ENCODE results near the gene RBL1.
"Not testable (repeated sequence)": the region's sequence is repeated elsewhere in the genome, so short reads cannot be mapped to it uniquely, and the experiment has no call there.

Gene RBL1

DNA sequence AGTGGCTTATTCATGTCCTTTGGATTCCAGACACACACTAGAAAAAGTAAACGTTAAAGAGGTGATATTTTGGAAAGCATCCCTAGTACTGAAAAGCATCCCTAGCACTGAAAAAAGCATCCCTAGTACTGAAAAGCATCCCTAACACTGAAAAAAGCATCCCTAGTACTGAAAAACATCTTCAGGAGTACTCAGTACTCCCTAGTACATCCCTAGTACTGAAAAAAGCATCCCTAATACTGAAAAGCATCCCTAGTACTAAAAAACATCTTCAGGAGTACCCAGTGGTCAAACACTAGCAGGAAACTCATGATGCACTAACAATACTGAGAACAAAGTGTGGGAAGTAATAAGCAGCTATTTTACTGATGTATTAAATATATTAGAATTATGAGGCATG lies 98.7 kb downstream of the RBL1 start:
- DNase-seq (ENCODE audit: low spot score) = no peak

DNA sequence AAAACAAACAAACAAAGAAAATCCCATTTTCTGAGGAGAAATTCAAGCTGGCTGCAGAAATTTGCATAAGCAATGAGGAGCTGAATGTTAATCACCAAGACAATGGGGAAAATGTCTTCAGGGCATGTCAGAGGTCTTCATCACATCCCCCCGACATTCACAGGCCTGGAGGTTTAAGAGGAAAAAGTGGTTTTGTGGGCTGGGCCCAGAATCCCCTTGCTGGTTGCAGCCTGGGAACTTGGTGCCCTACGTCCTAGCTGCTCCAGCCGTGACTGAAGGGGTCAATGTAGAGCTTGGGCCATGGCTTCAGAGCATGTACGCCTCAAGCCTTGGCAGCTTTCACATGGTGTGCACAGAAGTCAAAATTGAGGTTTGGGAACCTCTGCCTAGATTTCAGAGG lies 101.6 kb downstream of the RBL1 start:
- not testable (repeated sequence) for DNase-seq (ENCODE audit: low spot score)

DNA sequence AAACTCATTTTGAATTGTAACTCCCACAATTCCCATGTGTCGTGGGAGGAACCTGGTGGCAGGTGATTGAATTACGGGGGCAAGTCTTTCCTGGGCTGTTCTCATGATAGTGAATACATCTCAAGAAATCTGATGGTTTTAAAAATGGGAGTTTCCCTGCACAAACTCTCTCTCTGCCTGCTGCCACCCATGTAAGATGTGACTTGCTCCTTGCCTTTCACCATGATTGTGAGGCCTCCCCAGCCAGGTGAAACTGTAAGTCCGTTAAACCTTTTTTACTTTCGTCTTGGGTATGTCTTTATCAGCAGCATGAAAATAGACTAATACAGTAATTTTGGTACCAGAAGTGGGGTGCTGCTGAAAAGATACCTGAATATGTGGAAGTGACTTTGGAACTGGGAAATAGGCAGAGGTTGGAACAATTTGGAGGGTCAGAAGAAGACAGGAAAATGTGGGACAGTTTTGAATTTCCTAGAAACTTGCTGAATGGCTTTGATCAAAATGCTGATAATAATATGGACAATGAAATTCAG lies 102.9 kb downstream of the RBL1 start:
- DNase-seq (ENCODE audit: low spot score) = no peak

DNA sequence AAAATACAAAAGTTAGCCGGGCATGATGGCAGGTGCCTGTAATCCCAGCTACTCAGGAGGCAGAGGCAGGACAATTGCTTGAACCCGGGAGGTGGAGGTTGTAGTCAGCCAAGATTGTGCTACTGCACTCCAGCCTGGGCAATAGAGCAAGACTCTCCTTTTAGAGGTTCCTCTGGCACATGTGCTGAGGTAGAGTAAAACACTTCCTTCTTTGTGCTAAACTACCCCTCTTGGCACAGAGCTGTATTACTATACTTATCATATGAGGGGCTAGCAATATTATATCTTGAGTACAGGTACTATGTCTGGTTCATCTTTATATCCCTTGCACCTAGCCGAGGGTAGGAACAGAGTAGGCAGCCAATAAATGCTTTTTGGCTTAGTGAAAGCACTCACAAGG lies 104.1 kb downstream of the RBL1 start:
- no peak for DNase-seq (ENCODE audit: low spot score)

DNA sequence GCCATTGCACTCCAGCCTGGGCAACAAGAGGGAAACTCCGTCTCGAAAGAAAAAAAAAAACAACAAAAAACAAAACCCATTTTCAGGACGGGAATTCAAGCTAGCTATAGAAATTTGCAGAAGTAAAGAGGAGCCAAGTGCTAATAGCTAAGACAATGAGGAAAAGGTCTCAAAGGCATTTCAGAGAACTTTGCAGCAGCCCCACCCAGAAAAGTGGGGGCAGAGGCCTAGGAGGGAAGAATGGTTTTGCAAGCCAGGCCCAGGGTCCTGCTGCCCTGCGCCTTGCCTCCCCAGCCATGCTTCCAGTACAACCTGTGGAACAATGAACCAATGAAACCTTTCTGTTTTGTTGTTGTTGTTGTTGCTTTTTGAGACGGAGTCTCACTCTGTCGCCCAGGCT lies 106.0 kb downstream of the RBL1 start:
- DNase-seq (ENCODE audit: low spot score) = no peak

DNA sequence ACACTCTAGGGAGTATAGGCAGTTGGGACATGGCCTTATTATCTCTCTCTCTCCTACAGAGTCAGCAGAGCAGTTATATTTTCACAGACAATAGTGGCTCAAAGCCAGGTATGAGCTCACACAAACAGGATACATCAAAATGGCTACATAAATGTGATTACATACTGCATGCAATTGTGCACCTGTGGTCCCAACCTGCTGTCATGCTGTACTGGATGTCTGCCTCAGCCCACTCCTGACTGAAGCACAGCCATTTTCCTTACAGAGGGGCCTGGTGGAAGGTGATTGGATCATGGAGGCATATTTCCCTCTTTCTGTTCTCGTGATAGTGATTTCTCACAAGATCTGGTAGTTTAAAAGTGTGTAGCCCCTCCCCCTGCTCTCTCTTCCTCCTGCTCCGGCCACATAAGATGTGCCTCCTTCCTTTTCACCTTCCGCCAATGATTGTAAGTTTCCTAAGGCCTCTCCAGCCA lies 107.3 kb downstream of the RBL1 start:
- DNase-seq (ENCODE audit: low spot score) = no peak

DNA sequence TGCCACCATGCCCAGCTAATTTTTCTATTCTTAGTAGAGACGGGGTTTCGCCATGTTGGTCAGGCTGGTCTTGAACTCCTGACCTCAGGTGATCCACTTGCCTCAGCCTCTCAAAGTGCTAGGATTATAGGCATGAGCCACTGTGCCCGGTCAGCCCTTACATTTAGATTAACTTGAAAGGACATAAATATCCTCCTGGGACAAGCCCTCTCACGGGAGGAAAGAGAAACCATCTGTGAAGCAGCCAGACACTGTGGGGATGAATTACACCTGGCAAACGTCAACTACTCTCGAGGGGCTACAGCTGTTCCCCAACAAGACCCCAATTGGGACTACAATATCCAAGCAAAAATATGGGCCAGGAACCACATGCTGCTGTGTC lies 111.5 kb downstream of the RBL1 start:
- DNase-seq (ENCODE audit: low spot score) = no peak

DNA sequence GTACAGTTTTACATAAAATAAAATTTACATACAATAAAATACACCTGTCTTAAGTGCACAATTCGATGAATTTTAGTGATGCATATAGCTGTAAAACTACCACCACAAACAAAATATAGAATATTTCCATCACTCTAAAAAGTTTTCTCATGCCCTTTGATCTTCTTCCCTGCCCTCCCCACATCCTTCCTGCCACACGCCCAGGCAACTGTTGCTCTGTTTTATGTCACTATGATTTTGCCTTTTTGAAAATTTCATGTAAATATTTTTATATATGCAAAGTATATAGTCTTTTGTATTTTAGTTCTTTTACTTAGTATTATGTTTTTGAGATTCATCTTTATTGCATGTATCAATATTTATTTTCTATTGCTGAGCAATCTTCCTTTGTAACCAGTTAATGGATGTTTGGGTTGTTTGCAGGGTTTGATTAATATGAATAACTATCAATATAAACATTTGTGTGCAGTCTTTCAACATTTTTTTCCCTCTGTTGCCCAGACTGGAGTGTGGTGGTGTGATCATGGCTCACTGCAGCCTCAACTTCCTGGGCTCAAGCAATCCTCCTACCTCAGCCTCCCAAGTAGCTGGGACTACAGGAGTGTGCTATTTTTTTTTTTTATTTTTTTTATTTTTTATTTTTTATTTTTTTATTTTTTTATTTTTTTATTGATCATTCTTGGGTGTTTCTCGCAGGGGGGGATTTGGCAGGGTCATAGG lies 120.5 kb downstream of the RBL1 start:
- no peak for DNase-seq (ENCODE audit: low spot score)

DNA sequence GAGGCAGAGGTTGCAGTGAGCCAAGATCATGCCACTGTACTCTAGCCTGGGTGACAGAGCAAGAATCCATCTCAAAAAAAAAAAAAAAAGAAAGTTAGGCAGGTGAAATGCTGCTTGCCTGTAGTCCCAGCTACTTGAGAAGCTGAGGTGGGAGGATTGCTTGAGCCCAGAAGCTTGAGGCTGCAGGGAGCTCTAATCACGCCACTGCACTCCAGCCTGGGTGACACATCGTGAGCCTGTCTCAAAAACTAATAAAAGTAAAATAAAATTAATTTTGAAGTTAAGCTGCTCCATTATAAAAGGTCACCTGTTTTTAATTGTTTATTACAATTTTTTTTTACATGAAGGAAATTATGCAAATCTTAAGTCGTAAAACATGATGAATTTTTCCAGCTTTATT lies 121.1 kb downstream of the RBL1 start:
- DNase-seq (ENCODE audit: low spot score) = no peak

DNA sequence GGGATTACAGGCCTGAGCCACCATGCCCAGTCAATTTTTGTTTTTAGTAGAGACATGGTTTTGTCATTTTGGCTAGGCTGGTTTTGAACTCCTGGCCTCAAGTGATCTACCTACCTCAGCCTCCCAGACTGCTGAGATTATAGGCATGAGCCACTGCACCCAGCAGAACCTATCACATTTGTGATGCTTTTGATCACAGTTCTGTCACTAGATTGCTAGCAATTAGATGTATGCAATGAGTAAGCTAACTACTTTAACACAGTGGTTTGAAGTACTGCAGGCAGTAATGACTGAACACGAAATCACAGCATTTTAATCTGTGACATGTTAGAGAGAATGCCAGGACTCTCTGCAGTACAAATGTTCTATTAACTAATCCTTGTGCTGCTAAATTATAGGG lies 124.7 kb downstream of the RBL1 start:
- no peak for DNase-seq (ENCODE audit: low spot score)

DNA sequence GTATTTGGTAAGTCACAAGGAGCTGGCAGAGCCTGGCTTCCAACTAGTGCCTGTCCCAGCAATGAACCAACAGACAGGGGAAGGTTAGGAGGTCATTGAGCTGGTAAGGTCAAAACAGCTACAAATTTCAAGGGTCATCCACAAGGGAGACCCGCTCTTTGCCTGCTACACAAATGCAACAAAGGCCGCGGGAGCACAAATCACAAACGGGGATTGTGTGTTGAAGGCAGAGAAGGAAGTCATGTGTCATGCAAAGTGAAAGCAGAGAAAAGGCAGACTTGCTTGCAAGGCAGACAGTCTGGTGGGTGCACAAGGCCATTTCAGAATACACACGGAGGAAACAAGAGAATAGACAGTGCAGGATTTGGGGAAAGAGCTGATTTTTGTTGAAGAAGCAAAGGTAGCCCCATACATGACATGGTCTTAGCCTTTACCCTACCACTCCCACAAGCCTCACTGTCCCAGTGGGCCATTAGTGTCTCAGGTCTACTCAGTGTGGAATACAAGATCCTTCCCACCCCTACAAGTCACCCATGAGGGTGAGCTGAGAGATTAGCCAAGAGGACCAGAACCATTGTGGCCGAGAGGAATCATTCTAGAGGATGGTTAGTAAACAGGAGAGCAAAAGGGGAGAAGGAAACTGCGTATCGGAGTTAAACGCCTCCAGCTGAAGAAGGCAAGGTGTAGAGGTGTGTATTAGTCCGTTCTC lies 126.2 kb downstream of the RBL1 start:
- peak; percentile 25 for DNase-seq (ENCODE audit: low spot score)

DNA sequence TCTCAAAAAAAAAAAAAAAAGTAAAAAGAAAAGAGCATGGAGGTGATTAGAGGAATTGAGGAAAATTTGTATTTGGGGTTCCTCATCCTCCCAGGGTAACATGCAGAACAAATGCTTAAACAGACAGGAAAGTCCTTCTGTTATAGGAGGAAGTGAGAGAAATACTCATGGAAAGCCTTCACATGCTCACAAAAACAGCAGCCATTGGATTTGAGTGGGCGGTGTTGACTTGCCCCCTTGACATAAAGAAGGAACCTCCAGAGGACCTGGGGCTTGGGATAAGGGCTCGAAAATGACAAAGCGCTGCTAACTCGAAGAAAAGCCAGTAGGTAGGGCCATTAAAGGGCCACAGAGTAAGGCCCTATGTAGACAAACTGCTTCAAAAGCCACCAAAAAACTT lies 126.7 kb downstream of the RBL1 start:
- peak; percentile 55 for DNase-seq (ENCODE audit: low spot score)

DNA sequence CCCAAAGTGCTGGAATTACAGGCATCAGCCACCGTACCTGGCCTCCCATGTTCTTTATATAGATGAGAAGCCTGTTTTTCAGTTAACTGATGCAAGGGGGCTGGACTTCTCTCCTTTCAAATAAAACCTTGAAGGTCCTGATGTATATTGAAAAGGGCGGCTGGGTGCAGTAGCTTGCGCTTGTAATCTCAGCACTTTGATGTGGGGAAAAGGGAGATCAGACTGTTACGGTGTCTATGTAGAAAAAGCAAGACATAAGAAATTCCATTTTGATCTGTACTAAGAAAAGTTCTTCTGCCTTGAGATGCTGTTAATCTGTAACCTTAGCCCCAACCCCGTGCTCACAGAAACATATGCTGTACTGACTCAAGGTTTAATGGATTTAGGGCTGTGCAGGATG lies 128.2 kb downstream of the RBL1 start:
- DNase-seq (ENCODE audit: low spot score) = no peak

DNA sequence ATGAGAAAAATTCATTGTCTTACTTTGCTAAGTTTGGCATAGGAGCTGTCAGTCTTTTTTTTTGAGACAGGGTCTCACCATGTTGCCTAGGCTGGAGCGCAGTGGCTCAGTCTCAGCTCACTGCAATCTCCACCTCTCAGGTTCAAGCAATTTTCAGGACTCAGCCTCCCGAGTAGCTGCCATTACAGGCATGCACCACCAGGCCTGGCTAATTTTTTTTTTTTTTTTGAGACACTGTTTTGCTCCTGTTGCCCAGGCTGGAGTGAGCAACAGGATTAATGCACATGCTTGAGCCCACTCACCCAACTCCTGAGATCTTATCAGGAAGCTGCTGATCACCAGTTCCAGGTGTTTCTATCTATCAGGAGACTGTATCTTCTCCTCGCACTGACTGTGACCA lies 128.8 kb downstream of the RBL1 start:
- DNase-seq (ENCODE audit: low spot score) = not testable (repeated sequence)

DNA sequence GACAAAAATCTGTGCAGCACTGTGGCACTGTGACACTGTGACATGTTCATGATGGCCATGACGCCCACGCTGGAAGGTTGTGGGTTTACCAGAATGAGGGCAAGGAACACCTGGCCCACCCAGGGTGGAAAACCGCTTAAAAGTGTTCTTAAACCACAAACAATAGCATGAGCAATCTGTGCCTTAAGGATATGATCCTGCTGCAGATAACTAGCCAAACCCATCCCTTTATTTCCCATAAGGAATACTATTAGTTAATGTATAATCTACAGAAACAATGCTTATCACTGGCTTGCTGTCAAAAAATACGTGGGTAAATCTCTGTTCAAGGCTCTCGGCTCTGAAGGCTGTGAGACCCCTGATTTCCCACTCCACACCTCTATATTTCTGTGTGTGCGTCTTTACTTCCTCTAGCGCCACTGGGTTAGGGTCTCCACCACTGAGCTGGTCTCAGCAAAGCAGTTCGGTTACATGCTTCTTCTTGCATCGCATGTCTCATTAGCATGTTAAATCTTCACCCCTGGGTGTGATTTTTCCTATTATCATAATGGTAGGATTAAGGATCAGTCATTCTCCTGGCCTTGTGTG lies 133.3 kb downstream of the RBL1 start:
- DNase-seq (ENCODE audit: low spot score) = not testable (repeated sequence)

DNA sequence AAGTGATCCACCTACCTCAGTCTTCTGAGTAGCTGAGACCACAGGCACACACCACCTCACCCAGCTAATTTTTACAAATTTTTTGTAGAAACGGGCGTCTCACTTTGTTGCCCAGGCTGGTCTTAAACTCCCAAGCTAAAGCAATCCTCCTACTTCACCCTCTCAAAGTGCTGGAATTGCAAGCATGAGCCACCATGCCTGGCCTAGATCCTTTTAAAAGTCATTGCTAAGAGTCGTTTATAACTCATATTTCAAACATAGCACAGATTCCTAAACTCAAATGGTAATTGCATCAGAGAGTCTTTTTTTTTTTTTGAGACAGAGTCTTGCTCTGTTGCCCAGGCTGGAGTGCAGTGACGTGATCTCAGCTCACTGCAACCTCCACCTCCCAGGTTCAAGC lies 136.6 kb downstream of the RBL1 start:
- no peak for DNase-seq (ENCODE audit: low spot score)

DNA sequence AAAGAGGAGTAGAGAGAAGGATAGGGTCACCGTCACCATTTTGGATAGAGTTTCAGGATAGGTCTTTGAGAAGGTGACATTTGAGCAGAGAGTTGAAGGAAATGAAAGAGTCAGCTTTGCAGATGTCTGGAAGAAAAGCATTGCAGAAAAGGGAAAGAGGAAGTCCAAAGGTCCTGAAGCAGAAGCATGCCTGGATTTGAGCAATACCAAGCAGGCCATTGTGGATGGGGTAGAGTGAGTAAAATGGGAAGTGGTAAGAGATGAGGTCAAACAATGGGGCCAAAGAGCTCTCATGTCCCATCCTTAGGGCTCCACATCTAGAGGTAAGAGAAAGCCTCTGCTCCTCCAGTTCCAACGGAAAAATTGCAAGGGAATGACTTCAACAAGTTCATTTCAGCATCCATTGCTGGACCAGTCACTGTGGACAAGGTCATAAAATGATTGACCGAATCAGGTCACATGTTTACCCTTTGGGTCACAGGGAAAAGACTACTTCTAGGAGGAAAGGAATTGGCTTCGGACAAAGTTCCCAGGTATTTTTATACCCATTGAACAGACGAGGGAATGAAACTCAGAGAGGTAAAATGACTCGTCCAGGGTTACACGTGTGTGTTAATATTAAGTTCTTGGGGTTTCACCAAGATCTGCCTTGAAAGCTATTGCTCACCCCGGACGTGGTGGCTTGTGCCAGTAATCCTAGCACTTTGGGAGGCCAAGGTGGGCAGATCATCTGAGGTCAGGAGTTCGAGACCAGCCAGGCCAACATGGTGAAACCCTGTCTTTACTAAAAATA lies 137.7 kb downstream of the RBL1 start:
- peak; percentile 80 for DNase-seq (ENCODE audit: low spot score)

DNA sequence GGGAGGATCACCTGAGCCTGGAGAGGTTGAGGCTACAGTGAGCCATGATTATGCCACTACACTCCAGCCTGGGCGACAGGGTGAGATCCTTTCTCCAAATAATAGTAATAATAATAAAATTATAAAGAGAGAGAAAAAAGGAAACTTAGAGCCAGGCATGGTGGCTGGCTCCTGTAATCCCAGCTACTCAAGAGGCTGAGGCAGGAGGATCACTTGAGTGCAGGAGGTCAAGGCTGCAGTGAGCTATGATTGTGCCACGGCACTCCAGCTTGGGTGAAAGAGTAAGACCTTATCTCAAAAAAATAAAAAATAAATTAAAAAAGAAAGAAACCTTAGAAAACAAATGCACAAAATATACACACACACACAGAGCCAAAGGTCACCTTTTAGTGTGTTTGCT lies 139.1 kb downstream of the RBL1 start:
- DNase-seq (ENCODE audit: low spot score) = no peak

DNA sequence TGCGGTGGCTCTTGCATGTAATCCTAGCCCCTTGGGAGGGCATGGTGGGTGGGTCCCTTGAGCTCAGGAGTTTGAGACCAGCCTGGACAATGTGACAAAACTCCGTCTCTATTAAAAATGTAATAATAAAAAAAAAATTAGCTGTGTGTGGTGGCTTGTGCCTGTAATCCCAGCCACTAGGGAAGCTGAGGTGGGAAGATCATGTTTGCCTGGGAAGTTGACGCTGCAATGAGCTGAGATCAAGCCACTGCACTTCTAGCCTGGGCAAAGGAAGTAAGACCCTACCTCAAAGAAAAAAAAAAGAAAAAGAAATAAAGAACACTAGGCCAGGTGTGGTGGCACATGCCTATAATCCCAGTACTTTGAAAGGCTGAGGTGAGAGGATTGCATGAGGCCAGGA lies 139.8 kb downstream of the RBL1 start:
- no peak for DNase-seq (ENCODE audit: low spot score)

DNA sequence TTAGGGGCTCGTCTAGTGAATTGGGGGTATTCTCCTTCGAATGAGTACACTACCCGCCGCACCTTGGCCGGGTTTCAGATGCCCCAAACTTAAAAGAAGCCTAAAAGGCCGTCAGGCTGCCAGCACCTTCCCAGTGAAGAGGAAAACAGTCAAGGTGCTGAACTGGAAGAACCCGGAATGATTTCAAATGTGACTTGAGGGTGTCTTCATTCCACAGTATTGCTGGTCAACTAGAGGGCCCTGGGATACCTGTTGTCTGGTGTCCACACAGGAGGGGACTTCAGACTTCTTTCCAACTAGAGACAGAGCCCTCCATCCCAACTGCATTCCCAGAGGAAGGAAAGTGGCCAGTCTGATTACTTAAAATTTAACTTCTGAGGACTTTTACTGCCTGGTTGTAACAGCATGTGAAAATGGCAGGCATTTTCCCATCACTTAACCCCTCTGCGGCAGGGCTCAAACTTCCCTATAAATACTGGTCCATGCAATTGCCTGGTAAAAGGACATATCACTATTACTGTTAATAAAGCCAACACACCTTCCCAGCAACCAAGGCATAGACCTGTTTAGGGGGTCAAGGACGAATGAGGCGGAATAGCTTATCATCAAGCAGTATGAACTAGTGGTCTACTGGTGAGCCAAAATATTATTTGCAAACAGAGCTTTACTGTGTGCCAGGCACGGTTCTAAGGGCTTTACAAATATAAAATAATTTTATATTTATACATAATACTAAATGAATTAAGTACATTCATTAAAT lies 143.6 kb downstream of the RBL1 start:
- no peak for DNase-seq (ENCODE audit: low spot score)

DNA sequence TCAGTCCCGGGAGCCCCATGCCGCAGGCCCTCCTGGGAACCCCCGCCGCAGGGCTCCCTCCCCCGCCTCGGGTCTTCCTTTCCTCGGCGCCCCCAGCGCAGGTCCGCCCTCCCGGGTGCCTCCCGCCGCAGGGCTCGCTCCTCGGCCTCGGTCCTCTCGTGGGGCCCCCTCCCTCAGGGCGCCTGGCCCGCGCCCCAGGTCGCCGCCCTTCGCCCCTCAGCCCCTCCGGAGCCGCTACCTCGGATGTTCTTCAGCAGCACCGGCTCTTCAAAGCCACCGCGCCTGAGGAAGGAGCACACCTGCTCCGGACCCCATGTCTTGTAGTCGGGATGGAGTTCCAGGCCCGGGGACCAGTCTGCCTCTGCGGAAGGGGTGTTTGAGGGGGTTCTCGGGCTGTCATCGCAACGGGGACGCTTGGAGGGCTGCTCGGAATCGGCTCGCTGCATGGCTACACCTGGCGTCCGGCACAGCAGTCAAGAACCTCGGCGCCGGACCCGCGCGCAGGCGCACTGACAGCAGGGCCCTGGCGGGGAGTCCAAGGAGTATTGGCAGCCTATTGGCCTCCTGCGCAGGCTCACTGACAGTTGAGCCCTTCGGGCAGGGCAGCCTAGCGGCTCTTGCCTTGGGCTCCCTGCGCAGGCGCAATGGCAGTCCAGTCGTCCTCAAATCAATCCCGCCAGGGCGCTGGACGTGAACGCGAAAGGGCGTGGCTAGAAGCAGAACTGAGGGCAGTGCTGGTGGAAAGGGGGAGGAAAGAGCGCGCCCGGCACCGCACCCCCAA lies 144.4 kb downstream of the RBL1 start, which contains the start of gene SAMHD1:
Gene SAMHD1 (minus strand): TSS at position 511 of the 781 bp plus-strand sequence. CDS start 65 bp downstream, at position 446.
- peak; percentile 99 for DNase-seq (ENCODE audit: low spot score)
